GM18507 (cell line): ENCODE results near the gene KCP.
A peak's percentile ranks its signal among the peaks of the same experiment; 100 is the strongest.

Experiments
- DNase-seq: peaks from one replicate; pipeline ENCODE4 v3.0.0; 2011; ENCODE audit warnings: low read depth; ENCODE audit not compliant: insufficient read length; ENCODE audit errors: extremely low spot score
- FAIRE-seq: peaks from 2 replicates; lab custom pipeline; 2011; peaks lifted over from hg19 to GRCh38; lab: Jason Lieb, UNC

The KCP gene

DNA sequence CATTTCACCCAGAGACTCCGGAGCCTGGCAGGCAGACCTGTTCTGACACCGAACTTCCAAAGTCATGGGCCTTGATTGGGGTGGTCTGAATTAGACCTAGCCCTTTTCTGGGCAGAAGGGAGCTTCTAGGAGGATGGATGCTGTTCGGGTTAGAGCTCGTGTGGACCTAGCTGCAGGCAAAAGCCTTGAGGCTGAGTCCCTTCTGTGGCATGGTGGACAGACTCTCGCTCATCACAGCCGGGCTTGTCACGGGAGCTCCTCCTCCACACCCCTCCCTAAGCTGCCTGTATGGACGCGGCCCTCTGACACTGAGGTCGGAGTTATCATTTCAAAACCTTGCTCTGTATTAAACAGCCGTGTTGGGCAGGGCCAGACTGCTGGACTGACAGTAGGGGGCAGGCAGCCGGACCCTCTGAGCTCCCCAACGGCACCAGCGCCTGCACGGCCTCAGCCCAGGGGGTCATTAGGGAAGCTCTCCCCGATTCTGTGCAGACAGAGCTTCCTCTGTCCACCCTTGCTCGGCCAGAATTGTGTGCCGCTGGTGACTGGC lies 29.4 kb upstream of the KCP start:
- DNase-seq (no peak), FAIRE-seq (no peak)

DNA sequence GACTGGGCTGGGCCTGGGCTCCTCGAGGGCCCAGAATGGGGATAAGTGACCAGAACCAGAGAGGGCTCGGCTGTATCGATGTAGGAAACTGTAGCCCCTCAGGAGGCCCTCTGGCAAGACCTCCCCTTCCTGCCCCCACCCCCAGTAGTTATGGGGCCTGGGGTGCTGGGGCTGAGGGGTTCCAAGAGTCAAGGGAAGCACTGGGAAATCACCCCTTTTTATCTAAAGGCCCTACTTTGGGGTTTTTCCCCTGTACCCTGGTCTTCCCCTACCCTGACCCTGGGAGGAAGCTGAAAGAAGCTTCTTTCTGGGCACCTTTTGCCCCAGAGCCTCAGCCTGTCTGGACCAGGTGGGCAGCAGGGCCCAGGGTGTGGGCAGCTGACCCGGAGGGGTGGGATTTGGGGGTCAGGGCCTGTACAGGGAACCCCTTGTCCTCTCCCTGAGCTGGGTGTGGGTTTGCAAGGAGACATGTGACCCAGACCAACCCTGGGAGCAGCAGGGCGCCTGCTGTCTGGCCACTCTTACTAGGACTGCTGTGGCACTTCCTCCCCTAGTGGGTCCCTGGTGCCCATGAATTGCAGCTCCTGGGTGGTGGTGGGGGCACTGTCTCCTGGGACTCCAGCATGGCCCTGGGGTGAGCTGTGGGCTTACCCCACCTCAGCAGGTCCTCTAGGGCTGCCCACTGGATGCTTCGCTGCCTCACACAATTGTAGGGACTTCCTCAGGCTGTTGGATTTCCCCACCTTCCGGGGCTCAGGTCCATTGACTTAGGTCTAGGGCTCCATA lies 28.8 kb upstream of the KCP start:
- FAIRE-seq (no peak), DNase-seq (no peak)

DNA sequence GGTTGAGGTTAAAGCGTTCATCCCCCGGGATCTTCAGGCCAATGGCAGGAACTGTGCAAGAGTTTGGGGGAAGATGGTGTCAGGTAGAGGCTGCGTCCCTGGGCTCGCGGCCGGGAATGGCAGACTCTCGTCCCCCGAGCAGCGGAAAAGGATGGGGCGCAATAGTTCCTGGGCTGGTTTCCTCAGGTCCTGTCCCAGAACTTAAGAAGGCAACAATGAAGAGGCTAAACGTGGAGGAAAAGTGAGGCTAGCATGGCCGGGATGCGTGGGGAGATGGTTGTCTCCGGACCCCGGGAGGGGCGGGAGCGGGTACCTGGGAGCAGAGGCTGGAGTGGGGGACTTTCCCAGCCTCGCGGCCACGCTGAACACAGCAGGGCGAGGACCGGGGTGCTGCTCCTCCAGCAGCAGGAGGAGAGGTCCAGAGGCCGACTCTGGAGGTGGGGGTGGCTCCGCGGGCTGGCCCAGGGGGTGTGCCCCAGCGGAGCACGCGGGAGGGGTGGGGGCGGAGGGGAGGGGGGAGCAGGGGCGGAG lies 28.1 kb upstream of the KCP start:
- DNase-seq (no peak), FAIRE-seq (no peak)

DNA sequence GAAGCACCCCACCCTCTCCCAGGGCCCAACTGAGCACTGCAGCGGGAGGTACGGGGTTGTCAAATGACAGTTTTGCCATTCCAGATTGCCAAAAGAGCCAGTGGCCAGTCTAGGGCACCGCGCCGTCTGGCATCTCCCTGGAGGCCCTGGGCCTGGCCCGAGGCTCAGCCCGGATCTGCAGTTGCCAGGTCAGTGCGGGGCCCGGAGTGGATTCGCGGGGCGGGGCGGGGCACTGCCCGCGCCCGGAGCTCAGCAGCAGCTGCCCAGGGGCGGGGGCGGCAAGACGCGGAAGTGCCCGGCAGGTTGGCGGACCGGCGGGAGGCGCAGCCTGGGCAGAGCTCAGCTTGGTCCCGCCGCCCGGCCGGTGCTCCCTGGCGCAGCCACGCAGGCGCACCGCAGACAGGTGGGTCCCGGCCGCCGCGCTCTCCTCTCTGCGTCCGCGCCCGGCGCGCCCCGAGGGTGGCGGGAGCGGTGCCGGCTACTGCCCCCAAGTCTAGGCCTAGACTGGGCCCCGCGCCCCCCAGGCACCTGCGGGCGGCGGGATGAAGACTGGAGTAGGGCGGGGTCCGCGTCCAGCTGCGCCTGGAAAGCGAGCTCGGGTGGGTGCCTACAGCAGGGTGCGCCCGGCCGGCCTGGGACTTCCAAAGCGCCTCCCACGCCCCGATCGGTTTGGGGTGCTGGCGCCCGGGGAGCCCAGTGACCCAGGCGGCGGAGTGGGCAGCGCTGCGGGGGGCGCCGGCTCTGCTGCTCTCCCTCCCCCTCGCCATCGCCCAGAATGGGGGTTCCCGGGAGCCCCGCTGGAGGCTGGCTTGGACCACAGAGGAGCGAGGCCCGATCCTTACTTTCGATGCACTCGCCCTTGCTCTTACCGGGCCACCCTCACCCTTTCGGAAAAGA lies 27.4 kb upstream of the KCP start, which contains the start of gene IRF5:
IRF5 (plus strand) TSS at position 281 of the 897 bp plus-strand sequence. CDS start 4,155 bp downstream, outside the sequence.
- DNase-seq = no peak
- no peak for FAIRE-seq

DNA sequence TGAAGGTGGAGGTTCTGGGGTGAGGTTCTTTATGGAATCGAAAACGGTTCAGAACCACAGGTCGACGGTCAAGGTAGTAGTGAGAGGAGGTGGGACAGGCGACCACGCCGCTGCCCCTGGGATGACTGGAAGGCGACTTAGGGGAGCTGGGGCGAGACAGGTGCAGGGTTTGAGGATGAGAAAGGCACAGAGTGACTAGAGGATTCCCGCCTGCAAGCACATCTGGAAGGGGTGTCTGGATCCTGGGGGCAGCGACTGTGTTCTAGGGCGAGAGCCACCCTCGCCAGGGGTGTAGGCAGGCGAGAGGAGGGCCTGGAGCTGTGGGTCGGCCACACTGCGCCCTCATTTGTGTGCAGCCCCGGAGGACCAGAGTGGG lies 26.8 kb upstream of the KCP start:
- peak; percentile 56 for FAIRE-seq
- DNase-seq = no peak

DNA sequence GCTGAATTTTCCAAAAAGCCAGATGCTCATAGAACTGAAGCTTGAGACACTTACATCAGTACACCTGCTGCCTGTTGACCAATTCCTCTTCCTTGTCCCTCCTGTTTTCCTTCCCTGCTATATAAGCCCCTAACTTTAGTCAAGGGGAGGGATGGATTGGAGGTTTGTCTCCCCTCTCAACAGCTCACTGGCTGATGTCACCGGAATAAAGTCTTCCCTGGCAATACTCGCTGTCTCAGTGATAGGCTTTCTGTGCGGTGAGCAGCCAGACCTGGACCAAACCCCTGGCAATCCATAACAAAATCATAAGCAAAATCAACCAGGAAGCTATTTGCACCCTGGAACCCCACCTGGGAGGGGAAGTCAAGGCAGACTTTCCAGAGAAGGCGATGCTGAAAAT lies 26.3 kb upstream of the KCP start:
- FAIRE-seq (peak; percentile 36), DNase-seq (no peak)

DNA sequence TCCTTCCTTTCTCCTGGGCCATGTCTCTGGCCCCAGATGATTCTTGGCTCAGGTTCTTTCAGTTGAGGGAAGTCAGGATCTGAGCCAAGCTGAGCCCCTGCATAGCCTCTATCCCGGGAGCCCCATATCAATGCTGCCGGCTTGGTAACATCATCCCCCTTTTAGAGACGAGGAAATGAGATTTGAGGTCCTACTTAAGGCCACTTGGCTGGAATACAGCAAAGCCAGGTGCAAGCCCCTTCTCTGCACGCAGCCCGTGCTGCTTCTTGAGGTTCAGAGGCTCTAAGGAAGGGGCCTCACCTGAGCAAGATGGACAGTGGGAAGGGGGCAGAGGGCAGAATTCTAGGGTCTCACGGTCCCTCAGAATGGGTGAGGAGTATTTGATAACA lies 24.8 kb upstream of the KCP start:
- FAIRE-seq (no peak), DNase-seq (no peak)

DNA sequence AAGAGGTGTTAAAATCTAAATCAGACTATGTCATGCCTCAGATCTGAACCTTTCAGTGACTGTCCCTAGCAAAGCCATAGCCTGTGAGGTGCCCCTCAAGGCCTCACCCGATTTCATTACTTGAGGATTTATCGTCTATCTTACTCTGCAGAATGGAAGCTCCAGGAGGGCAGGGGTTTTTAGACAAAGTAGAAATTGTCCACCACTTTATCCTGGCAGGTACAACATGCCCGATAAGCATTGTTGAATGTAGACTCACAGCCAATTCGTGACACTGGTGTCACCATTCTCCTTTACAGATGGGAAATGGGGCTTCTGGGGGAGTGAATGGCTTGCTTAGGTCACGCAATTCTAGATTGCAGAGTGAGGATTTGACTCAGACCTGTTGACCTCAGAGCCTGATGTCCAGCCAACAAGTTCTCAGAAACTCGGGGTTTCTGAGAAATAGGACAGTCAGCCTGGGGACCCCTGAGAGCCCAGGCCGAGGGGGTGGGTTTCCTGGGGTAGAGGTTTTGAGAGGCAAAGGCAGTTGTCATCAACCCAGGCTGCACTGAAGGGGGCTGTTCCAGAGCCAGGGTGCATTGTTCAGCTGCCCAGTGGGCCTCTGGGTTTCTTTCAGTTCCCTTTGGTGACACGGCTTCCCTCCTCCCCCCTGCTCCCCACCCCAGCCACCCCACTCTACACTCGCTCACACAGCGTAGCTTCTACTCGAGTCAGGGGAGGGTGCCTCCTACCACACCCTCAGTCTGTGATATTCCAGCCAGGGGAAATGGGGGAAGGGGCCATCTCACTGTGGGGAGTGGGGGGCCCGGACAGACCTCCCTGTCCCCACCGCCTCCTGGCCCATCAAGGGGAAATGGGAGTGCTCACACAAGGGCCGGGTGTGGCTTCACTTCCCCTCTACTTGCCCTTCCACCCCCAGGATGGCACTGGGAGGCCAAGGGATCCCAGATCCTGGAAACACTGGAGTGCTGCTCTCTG lies 24.1 kb upstream of the KCP start:
- FAIRE-seq = peak; percentile 95
- DNase-seq = no peak

DNA sequence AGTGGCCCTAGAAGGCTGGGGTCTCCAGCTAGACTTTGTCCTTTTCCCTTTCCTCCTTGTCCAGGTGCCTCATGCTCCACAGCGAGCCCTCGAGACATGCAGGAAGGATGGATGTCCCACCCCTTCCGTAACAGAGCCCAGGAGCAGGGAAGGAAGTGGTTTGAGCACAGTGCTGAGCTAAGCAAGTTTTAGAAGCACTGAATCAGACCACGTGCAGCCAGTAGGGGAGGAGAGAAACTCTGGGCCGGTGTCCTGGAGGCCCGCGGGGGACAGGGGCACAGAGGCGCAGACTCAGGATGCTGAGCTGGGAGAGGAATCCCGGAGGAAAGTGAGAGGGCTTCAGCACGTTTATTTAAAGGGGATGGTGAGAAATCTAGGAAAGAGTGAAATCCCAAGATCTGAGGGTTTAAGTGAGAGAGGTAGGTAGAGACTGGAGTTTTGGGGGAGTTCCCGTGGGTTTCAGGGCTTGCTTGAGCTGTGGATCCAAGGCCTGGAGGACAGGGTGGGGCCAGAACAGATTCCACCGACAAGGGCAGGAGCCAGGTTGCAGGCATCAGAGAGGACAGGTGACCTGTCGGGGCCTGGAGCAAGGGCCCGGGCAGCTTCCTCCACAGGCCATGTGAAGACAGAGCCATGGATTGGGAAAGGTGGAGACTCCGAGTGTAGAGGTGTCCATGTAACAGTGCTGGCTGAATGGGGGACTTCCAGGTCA lies 22.8 kb upstream of the KCP start:
- no peak for DNase-seq
- peak; percentile 99 for FAIRE-seq

DNA sequence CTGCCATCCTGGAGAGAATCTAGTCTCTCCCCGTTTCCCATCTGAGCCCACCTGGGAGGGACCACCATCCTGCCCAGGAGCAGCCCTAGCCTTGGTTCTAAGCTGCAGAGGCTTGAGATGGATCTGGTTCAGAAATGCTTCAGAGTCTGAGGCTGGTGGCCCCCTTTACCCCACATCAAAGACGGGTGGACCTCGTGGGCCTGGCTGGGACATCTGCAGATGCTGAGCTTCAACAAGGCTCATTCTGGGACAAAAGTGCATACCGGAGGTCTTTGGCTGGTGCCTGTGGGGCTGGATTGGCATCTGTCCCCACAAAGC lies 22.3 kb upstream of the KCP start:
- FAIRE-seq (no peak), DNase-seq (no peak)

DNA sequence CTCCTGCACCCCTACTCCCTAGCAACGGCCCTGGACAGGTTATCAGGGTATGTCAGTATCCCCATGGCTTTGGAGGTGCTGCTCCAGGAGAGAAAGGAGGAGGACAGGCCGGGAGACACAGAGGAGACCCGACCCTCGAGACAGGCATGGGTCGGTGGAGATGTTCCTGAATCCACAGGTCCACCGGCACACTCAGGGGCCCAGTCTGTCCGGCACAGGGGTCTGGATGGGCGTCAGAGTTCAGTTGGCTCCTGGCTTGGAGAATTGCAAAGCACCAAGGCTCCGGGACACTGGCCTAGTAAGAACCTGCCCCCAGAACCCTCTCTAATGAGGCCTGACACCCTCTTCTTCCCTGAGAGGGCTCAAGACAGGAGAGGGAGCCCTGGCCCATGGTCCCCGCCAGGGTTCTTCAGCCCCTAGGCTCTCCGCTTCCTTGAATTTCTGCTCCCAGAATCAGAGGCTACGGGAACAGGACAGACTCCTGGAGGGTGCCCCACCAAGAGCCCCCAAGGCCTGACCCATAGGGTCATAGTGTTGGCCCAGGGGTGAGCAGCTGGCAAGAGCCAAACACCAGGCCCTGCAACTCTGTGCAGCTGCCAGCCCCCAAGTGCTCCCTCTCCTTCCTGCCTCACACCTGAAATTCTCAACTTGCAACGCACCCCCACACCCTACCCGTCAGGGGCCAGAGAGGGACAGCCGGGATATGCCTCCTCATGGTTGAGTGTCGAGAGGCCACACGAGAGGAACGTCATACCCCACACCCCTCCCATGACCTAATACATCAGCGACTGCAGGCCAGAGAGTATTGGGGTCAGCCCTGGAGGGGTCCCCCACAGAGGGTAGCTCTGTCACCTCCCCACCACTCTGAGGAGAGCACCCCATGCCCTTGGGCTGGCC lies 21.7 kb upstream of the KCP start:
- DNase-seq (no peak), FAIRE-seq (no peak)

DNA sequence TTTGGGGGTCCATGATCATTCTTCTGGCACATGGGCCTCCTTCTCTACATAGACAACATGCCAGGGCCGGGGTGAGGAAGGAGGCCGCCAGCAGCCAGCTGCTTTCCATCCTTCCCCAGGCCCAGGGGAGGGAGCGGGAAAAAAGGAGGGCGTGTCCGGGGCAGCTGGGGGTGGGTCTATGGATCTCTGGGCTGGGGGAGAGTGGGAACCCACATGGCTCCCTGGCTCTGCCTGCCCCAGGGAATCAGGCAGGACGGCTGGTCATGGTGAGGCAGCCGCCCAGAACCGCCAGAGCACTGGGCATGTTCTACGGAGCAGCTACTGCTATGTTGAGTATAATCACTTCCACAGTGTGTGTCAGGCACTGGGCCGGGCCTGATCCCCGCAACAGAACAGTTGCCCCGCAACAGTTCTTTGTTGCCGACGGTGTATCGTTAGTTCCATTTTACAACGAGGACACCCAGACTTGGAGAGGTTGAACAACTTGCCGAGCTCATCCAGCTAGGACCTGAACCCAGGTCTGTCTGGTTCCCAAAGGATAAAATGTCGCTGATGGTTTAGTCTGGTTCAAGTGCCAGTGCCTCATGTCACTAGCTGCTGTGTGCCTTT lies 20.8 kb upstream of the KCP start:
- FAIRE-seq = no peak
- no peak for DNase-seq

DNA sequence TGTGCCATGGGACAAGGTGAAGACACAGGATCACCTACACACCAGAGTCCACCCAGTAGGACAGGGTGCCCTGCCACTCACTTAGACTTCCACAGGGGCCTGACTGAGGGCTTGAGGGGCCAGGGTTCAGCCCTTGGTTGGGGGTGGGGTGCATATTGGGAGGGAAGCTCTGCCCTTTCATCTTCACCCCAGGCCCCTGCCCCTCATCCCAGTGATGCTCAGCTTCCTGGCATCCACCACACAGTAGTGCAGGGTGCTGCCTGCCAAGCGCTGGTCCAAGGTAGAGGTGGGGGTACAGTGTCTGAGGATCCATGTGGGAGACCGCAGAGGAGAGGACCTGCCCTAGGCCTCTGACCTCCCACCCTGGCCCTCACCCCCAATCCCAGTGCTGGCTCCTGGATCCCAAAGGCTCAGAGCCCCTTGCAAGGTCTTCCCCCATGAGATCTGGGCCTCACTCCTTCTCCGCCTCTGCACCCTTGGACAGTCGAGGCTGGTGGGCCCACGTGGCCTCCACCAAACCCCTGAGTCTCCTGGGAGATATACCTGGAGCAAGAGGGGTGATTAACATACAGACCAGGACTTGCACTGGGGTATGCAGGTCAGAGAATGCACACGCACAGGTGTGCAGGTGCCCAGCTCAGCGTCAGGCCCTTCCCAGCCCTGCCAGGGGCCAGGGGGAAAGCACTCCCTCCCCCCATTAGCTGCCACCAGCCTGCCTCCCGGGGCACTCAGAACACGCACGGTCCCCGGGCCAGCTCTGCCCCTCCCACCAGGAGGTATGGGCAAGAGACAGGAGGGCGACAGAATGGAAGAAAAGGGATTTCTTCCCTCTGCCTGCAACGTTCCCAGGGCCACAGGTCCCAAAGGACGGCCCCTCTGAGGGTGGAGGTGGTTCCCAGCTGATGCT lies 18.6 kb upstream of the KCP start:
- no peak for DNase-seq
- FAIRE-seq = no peak

DNA sequence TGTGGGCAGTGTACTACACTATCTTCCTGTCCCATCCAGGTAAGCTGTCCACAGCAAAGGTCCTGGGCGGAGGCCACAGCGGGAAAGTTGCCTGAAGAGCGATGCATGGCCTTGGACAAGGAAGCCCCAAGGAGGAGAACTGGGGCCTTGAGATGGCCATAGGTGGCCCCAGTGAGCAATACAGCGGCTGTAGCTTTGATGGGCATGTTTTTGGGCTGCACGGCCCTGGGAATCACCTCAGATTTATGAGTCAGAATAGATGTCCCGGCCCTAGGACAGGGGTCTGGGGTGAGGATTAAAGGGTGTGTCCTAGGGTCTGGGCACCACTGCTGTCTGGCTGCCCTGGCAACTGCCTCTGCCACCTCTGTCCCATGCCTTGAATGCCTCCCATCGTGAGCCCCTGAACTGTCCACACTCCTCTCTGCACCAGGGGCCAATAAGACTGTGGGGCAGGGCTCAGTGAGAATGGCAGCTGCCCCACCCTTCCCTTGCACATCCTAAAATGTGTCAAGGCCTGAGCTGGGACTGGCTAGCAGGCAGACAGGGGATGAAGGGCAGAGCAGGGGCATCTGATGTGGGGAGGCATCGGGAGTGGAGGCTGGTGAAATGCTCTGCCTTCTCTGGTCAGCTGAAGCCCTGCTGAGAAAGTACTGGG lies 17.8 kb upstream of the KCP start:
- no peak for DNase-seq
- no peak for FAIRE-seq

DNA sequence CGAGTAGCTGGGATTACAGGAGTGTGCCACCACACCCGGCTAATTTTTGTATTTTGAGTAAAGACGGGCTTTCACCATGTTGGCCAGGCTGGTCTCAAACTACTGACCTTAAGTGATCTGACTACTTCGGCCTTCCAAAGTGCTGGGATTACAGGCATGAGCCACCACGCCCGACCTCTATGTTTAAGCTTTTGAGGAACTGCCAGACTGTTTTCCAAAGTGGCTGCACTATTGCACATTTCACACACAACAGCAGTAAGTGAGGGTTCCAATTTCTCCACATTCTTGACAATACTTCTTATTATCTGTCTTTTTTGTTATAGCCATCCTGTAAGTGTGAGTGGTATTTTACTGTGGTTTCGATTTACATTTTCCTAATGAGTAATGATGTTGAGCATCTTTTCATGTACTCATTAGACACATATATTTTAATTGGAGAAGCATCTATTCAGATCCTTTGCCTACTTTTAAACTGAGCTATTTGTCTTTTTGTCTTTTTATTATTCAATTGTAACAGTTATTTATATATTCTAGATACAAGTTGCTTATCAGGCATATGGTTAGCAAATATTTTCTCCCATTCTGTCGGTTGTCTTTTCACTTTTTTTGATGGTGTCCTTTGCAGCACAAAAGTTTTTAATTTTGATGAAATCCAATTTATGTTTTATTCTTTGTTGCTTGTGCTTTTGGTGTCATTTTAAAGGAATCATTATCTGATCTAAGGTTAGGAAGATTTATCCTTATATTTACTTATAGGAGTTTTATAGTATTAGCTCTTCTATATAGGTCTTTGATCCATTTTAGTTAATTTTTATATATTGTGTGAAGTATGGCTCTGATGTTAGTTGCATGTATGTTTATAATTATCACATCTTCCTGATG lies 14.4 kb upstream of the KCP start:
- peak; percentile 48 for FAIRE-seq
- DNase-seq = no peak
